GM06990 (cell line): ENCODE data around the gene MBD4.
"Not testable (repeated sequence)": the region's sequence is repeated elsewhere in the genome, so short reads cannot be mapped to it uniquely, and the experiment has no call there.

ENCODE experiments used
- DNase-seq: peaks from one replicate; pipeline ENCODE4 v3.0.0-alpha.2; 2011; ENCODE audit not compliant: insufficient read length; ENCODE audit errors: extremely low read depth
- H3K27me3 ChIP-seq: replicated peaks from 2 replicates; pipeline ENCODE4 v1.6.0; 2011; ENCODE audit warnings: low read length; ENCODE audit not compliant: control insufficient read depth, insufficient read depth
- H3K36me3 ChIP-seq: 2 replicates; pipeline ENCODE4 v1.5.1; 2011; ENCODE audit warnings: low read length; ENCODE audit not compliant: control insufficient read depth, insufficient read depth
- H3K4me3 ChIP-seq: replicated peaks from 2 replicates; pipeline ENCODE4 v1.5.1; 2011; ENCODE audit warnings: low read depth, mild to moderate bottlenecking, control low read depth, low read length
- CTCF ChIP-seq: IDR thresholded peaks from 2 replicates; pipeline ENCODE4 v1.5.1; 2011; ENCODE audit warnings: low read length, control low read depth, mild to moderate bottlenecking, inconsistent platforms; ENCODE audit not compliant: insufficient read depth, poor library complexity, severe bottlenecking

MBD4 gene

GRCh38 chr3:129439817-129440617 is at the start of gene MBD4, which contains the start of gene IFT122:
Gene MBD4, minus strand, starts transcription at chr3:129439948. Its CDS starts 115 bp downstream, at chr3:129439833.
Gene IFT122, plus strand, starts transcription at chr3:129440224. Its CDS starts 107 bp downstream, at chr3:129440331.
- peak; percentile 99 for DNase-seq
- no peaks in the 10 kb centered on the region for H3K27me3 ChIP-seq
- no peaks in the 10 kb centered on the region for H3K36me3 ChIP-seq
- TF ChIP-seq CTCF: no peak
- H3K4me3 ChIP-seq: peak within 1 kb of the TSS; percentile 98

GRCh38 chr3:129489258-129489657 is 49.5 kb upstream of the MBD4 start:
- not testable (repeated sequence) for H3K27me3 ChIP-seq, H3K36me3 ChIP-seq, H3K4me3 ChIP-seq, DNase-seq

GRCh38 chr3:129487868-129488335 is 48.2 kb upstream of the MBD4 start:
- not testable (repeated sequence) for DNase-seq, H3K36me3 ChIP-seq, H3K4me3 ChIP-seq, H3K27me3 ChIP-seq

- Histone ChIP-seq H3K36me3 (peaks cover 1% of the 10 kb centered on the region; the same call in 1 of the 2 replicates), H3K4me3 (no peak overlapping the region), H3K27me3 (no peaks in the 10 kb centered on the region)
- no peak for DNase-seq
- TF ChIP-seq CTCF: no peak
These were observed 47.6 kb upstream of the MBD4 start for GRCh38 chr3:129487183-129487867.

- no peaks in the 10 kb centered on the region for H3K27me3 ChIP-seq
- no peak for DNase-seq
- TF ChIP-seq CTCF: no peak
- no peak overlapping the region for H3K4me3 ChIP-seq
- H3K36me3 ChIP-seq: peaks cover under 1% of the 10 kb centered on the region; the same call in 1 of the 2 replicates
These were observed 46.9 kb upstream of the MBD4 start for GRCh38 chr3:129486664-129487035.

GRCh38 chr3:129485721-129486663 is 46.2 kb upstream of the MBD4 start:
- Histone ChIP-seq H3K36me3 (peaks cover 2% of the 10 kb centered on the region; the same call in 1 of the 2 replicates), H3K27me3 (no peaks in the 10 kb centered on the region), H3K4me3 (no peak overlapping the region)
- TF ChIP-seq CTCF: no peak
- DNase-seq: peak; percentile 40

- not testable (repeated sequence) for H3K27me3 ChIP-seq, DNase-seq, H3K36me3 ChIP-seq, H3K4me3 ChIP-seq
These were observed 45.4 kb upstream of the MBD4 start for GRCh38 chr3:129485146-129485545.
